A673 (cell line): ENCODE measurements around the gene KCTD16. TPM values are rescaled to one million over a fixed set of nuclear protein-coding genes. Genes with fewer than 3 reads are reported as not detected.
A peak's percentile ranks its signal among the peaks of the same experiment; 100 is the strongest.

Source experiments
- BruUV-seq: library from RNA; stranded (reverse); fragments of 400-500 nt; replicated peaks from 2 replicates; lab custom pipeline; 2021; lab: Mats Ljungman, UMichigan
- CTCF ChIA-PET: fragments of 300-600 bp; sonication (Branson Sonifier 250); formaldehyde crosslinking; loops from one replicate; lab custom pipeline; 2022; ENCODE audit warnings: antibody characterized with exemption; lab: Charles Lee
- POLR2A ChIA-PET: fragments of 300-600 bp; sonication (Branson Sonifier 250); formaldehyde crosslinking; loops from one replicate; lab custom pipeline; 2022; ENCODE audit warnings: antibody characterized with exemption; ENCODE audit not compliant: low non-redundant PET; lab: Charles Lee
- DNase-seq: peaks from one replicate; pipeline ENCODE4 v3.0.0-alpha.2; 2015; ENCODE audit warnings: low spot score
- H3K27ac ChIP-seq: fragments of 200-600 bp; sonication (generic); 2 replicates; pipeline ENCODE4 v1.5.1; 2016; ENCODE audit warnings: mixed run types, low read depth, mild to moderate bottlenecking, mixed read lengths, antibody characterized with exemption, low read length; ENCODE audit not compliant: poor library complexity, severe bottlenecking
- H3K27me3 ChIP-seq: fragments of 200-600 bp; sonication (generic); replicated peaks from 2 replicates; pipeline ENCODE4 v1.6.1; 2017; ENCODE audit warnings: mixed run types, low read depth, mild to moderate bottlenecking, mixed read lengths, antibody characterized with exemption, low read length; ENCODE audit not compliant: insufficient read depth, poor library complexity
- H3K36me3 ChIP-seq: fragments of 200-600 bp; sonication (generic); 2 replicates; pipeline ENCODE4 v1.6.1; 2016; ENCODE audit warnings: mixed run types, mild to moderate bottlenecking, mixed read lengths, antibody characterized with exemption, low read length; ENCODE audit not compliant: insufficient read depth, poor library complexity, severe bottlenecking
- H3K4me1 ChIP-seq: fragments of 200-600 bp; sonication (generic); 2 replicates; pipeline ENCODE4 v1.6.1; 2017; ENCODE audit warnings: mixed run types, mild to moderate bottlenecking, mixed read lengths, antibody characterized with exemption, low read length; ENCODE audit not compliant: insufficient read depth, poor library complexity, severe bottlenecking
- H3K4me3 ChIP-seq: fragments of 200-600 bp; sonication (generic); 2 replicates; pipeline ENCODE4 v1.5.1; 2016; ENCODE audit warnings: low read depth, mixed run types, mild to moderate bottlenecking, mixed read lengths, low read length; ENCODE audit not compliant: poor library complexity, severe bottlenecking
- H3K9me3 ChIP-seq: fragments of 200-600 bp; sonication (generic); 2 replicates; pipeline ENCODE4 v1.6.1; 2016; ENCODE audit warnings: mixed run types, low read depth, mild to moderate bottlenecking, mixed read lengths, antibody characterized with exemption, low read length; ENCODE audit not compliant: poor library complexity, severe bottlenecking
- EZH2 ChIP-seq: fragments of 200-600 bp; sonication (generic); IDR thresholded peaks from 2 replicates; pipeline ENCODE4 v1.6.1; 2017; ENCODE audit warnings: borderline replicate concordance, low read depth, mild to moderate bottlenecking, mixed read lengths, antibody characterized with exemption, low read length; ENCODE audit not compliant: poor library complexity, severe bottlenecking
- intact Hi-C: fragments of 100-400 bp; cut with micrococcal nuclease; formaldehyde crosslinking; loops from one replicate; pipeline ENCODE4 v1.10.0; 2022; ENCODE audit not compliant: unreplicated experiment
- total RNA-seq: library from RNA; stranded (reverse); gene quantifications from 2 replicates; pipeline ENCODE4 v1.2.3, GENCODE V29; 2021
- TF ChIP-seq, protein P1 (sequence below): fragments of 300-800, 200-600 bp; sonication (generic); conservative IDR thresholded peaks from 2 replicates; pipeline ENCODE4 v1.5.1; 2017; ENCODE audit warnings: low read depth, mild to moderate bottlenecking, antibody characterized with exemption, low read length, moderate library complexity, mixed read lengths

The KCTD16 gene
- total RNA-seq, 1 experiment from 2014 or later: 1.1 TPM

DNA sequence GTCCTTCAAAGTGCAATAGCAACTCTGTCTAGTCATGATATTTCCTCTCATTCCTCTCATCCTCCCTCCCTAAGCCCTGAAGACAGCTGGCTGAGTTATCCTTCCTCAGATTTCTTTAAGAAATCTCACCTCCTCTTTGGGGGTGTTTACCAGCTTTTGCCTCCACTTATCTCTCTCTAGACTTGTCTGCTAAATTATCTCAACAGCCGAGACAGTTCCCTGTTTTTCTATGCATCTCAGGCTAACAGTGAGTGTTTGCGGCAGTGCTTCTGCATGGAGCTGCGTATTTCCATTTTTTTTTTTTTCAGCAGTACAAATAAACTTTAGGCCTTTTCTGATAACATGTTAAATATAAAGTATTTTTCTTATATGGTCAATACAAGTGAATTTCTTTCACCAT lies 20.9 kb downstream of the KCTD16 start:
- intact Hi-C loops: no loop called here
- TF ChIP-seq EZH2: no peak
- TF ChIP-seq, protein P1, sequence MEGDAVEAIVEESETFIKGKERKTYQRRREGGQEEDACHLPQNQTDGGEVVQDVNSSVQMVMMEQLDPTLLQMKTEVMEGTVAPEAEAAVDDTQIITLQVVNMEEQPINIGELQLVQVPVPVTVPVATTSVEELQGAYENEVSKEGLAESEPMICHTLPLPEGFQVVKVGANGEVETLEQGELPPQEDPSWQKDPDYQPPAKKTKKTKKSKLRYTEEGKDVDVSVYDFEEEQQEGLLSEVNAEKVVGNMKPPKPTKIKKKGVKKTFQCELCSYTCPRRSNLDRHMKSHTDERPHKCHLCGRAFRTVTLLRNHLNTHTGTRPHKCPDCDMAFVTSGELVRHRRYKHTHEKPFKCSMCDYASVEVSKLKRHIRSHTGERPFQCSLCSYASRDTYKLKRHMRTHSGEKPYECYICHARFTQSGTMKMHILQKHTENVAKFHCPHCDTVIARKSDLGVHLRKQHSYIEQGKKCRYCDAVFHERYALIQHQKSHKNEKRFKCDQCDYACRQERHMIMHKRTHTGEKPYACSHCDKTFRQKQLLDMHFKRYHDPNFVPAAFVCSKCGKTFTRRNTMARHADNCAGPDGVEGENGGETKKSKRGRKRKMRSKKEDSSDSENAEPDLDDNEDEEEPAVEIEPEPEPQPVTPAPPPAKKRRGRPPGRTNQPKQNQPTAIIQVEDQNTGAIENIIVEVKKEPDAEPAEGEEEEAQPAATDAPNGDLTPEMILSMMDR: no peak
- ChIA-PET CTCF (interaction anchor here (0.6 kb wide), 1 partner anchor 1475 kb away, joined by 3 read pairs; no protein-coding TSS in a partner anchor), POLR2A (no interaction called here)
- no peak overlapping the region for H3K4me3 ChIP-seq
- no peak overlapping the region for H3K27ac ChIP-seq
- DNase-seq: no peak
- no peaks in the 10 kb centered on the region for H3K9me3 ChIP-seq
- no peaks in the 10 kb centered on the region for H3K27me3 ChIP-seq
- no peaks in the 10 kb centered on the region for H3K36me3 ChIP-seq
- no TSS peak for BruUV-seq
- H3K4me1 ChIP-seq: peaks cover 16% of the 10 kb centered on the region

DNA sequence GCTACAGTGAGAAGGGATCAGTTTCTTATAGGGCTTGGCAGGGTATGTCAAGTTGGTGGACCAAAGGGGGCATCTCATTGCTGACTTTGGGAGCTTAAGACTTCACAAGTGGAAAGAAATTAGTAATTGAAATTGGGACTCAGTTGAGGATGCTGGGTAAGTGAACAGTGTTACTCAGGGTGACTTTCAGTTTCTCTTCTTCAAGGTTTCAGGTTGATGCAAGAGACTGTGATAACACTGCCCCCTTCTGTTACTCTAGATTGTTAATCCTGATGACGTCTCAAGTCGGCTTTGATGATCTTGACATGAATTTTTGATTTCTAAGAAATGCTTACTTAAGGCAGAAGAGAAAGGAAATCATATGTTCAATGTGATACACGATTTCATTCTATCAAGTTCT lies 21.3 kb downstream of the KCTD16 start:
- peak; percentile 79 for DNase-seq
- no TSS peak for BruUV-seq
- TF ChIP-seq, protein P1: peak; percentile 66
- no peak for TF ChIP-seq EZH2
- peaks cover 16% of the 10 kb centered on the region for H3K4me1 ChIP-seq
- no peaks in the 10 kb centered on the region for H3K9me3 ChIP-seq
- ChIA-PET CTCF (interaction anchor here (0.6 kb wide), 1 partner anchor 1475 kb away, joined by 3 read pairs; no protein-coding TSS in a partner anchor), POLR2A (no interaction called here)
- H3K27ac ChIP-seq: no peak overlapping the region
- H3K4me3 ChIP-seq: no peak overlapping the region
- H3K27me3 ChIP-seq: no peaks in the 10 kb centered on the region
- no peaks in the 10 kb centered on the region for H3K36me3 ChIP-seq
- intact Hi-C loops: no loop called here

DNA sequence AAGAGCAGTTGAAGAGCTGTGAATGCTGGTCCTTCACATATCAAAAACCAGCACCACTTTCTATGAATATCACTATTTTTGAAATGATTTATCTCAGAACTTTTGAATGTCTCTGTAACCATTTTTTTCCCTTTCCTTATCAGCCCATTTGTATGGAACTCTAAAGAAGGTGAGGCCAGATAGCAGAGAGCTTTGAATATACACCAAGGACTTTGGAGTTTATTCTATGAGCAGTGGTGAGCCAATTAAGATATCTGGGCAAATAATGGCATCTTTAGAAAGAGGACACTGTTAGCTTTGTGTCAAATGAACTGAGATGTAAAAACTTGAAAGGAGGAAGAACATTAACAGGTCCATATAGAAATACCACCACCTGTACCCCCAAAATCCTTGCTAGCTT lies 22.0 kb downstream of the KCTD16 start:
- H3K9me3 ChIP-seq: no peaks in the 10 kb centered on the region
- H3K27me3 ChIP-seq: no peaks in the 10 kb centered on the region
- no peaks in the 10 kb centered on the region for H3K36me3 ChIP-seq
- TF ChIP-seq, protein P1: no peak
- ChIA-PET CTCF (no interaction called here), POLR2A (no interaction called here)
- intact Hi-C loops: no loop called here
- no TSS peak for BruUV-seq
- DNase-seq: no peak
- H3K27ac ChIP-seq: no peak overlapping the region
- no peak overlapping the region for H3K4me3 ChIP-seq
- peaks cover 12% of the 10 kb centered on the region for H3K4me1 ChIP-seq
